HG02610 (cell line): ENCODE data around the gene WSCD2.

Experiments used
- ATAC-seq: cut with Tn5 transposase; IDR thresholded peaks from one replicate; pipeline ENCODE4 v1.9.1; 2021; ENCODE audit warnings: mild to moderate bottlenecking, moderate library complexity; ENCODE audit not compliant: unreplicated experiment

WSCD2 gene

DNA sequence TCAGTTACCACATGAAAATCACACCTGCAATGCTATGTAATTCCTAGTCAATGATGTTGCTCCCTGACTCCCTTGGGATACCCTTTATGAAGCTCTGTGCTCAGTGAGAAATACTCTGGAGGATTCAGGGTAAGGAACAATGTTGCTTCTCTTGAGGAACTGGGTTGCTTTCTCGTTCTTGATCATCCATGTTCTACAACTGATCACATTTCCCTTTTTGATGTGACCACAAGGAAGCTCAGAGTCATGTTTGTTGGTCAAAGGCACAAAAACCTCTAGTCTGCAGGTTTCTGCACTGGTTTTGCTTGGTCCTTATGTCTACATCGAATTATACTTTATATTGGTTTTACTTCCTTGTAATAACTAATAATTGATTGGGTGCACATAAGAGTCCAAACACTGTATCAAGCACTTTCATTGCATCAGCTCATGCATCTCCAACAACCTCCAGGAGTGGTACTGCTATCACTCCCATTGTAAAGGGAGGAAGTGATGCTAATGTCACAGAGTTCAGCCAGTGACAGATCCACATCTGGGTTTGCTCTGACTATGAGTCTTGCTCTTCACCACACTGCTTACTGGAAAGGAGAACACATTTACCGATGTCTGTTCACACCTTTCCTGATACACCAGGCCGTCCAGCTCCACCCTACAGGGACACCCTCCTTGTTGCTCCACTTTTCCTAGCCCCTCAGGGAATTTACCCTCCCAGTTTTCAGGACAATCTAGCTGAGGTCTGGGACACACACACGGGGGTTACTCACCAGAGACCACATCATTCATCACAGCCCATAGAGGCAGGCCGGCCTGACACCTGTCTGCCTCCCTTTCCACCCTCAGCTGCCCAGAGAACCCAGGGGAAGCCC, 169.0 kb downstream of the WSCD2 start:
- peak; percentile 69 for ATAC-seq

DNA sequence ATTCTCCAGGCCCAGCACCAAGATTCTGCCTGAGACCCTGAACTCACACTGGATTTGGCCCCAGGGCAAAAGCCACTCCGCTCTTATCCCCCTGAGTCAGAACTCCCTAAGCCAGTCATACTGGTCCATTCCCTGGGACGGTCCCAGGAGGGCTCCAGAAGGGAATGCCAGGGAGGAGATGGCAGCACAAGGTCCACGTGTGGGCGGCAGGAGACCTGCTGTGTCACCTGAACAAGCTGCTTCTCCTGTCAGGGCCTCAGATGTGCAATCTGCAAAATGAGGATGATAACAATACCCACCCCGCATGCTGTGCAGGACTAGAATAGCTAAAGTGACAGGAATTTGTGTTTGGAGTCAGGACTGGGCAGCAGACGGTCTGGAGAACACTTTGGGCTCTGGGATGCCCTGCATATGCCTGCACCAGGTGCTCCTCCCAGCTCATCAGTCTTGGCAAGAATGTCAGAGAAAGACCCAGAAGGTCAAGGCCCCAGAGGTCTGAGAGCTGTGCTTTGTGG, 169.7 kb downstream of the WSCD2 start:
- no peak for ATAC-seq

DNA sequence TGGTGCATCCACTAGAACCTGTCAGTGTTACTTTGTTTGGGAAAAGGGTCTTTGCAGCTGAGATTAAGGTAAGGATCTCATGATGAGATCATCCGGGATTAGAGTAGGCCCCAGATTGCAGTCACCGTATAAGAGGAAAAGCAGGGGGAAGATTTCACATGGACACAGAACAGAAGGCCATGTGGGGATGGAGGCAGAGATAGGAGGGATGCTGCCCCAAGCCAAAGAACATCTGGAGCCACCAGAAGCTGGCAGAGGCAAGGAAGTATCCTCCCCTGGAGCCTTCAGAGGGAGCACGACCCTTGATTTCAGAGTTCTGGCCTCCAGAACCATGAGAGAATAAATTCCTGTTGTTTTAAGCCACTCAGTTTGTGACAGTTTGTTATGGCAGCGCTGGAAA, 170.4 kb downstream of the WSCD2 start:
- no peak for ATAC-seq
